ENCODE data around the gene ARHGAP4. TPM values are rescaled to one million over a fixed set of nuclear protein-coding genes. Genes with fewer than 3 reads are reported as not detected.

ARHGAP4 gene
- total and polyA plus RNA-seq, 2 of the 4 experiments (the other 2 are of a cell fraction): 0.18 to 0.72 TPM

DNA sequence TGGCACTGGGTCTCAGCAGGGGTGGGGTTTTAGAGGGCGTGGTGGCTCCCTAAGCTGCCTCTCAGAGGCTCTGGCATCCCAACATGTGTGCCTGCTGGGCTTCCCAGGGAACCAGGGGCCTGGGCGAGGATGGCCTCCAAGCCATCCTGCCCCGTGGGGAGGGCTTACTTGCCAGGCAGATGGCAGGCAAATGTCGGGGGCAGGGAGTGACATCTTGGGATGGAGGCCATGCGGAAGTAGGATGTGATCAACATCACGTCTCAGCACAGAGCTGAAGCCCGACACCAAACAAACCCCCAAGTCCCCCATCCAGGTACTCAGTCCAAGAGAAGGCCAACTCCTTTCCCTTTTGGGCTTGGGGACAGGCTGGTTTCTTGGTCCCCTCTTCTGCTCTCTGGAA, 44.8 kb downstream of the ARHGAP4 start:
- intact Hi-C loops (cut with micrococcal nuclease): no loop called here
- in situ Hi-C loops (cut with MboI; ENCODE audit: low sequenced_read_pairs): no loop called here

More for the DNA sequence above, 44.8 kb downstream of the ARHGAP4 start:
- no peaks in the 10 kb centered on the region for H3K4me1 ChIP-seq (ENCODE audit: control insufficient read depth, insufficient read depth, low read length)
- no peak overlapping the region for H3K23ac ChIP-seq (ENCODE audit: low read depth, low read length)
- H3K27me3 ChIP-seq (ENCODE audit: control insufficient read depth, insufficient read depth, low read length): peaks cover 52% of the 10 kb centered on the region
- no peak overlapping the region for H2AK5ac ChIP-seq (ENCODE audit: low read depth, low read length)
- H3K9me3 ChIP-seq (ENCODE audit: control insufficient read depth, insufficient read depth, low read length): no peaks in the 10 kb centered on the region
- H3K56ac ChIP-seq (ENCODE audit: extremely low read depth, insufficient read depth, low read length): no peak overlapping the region
- ATAC-seq (ENCODE audit: low read depth) (no peak), DNase-seq (no peak)
- 68% methylated on average over 2 of the region's 7 CpGs; no CpG with 5 or more reads in 1 of the 2 experiments for WGBS, 2 experiments (ENCODE audit: extremely low coverage in 2 of 2, insufficient read length in 1 of 2)
- H3K18ac ChIP-seq (ENCODE audit: low read depth, low read length): no peak overlapping the region
- no peak overlapping the region for H4K91ac ChIP-seq (ENCODE audit: insufficient read depth, low read depth, low read length)
- no peak overlapping the region for H4K5ac ChIP-seq (ENCODE audit: low read depth, low read length)
- H3K79me1 ChIP-seq (ENCODE audit: low read depth in 1 of 2, low read length in 2 of 2): no peaks in the 10 kb centered on the region
- no peak overlapping the region for H2BK20ac ChIP-seq (ENCODE audit: low read depth, low read length)
- no peak overlapping the region for H2BK15ac ChIP-seq (ENCODE audit: low read depth, low read length)
- no peak overlapping the region for H3K4me3 ChIP-seq (ENCODE audit: insufficient read depth, low read depth, low read length)
- no peak overlapping the region for H2BK5ac ChIP-seq (ENCODE audit: low read depth, low read length, poor library complexity, severe bottlenecking)
- H4K20me1 ChIP-seq (ENCODE audit: insufficient read depth, low read length): no peaks in the 10 kb centered on the region
- H3K9ac ChIP-seq (ENCODE audit: low read depth, low read length): no peak overlapping the region
- no peak overlapping the region for H2BK120ac ChIP-seq (ENCODE audit: low read depth, low read length)
- H2AK9ac ChIP-seq (replicated peaks; ENCODE audit: low read depth, low read length, poor library complexity): no peak overlapping the region
- no peak overlapping the region for H3K27ac ChIP-seq (ENCODE audit: insufficient read depth, low read length)
- H3K9me1 ChIP-seq (ENCODE audit: insufficient read depth, low read length): no peaks in the 10 kb centered on the region
- H3K4me2 ChIP-seq (ENCODE audit: low read depth, low read length): no peak overlapping the region
- dilution Hi-C loops (cut with HindIII; ENCODE audit: low sequenced_read_pairs, unreplicated experiment): no loop called here
- no peaks in the 10 kb centered on the region for H3K36me3 ChIP-seq (ENCODE audit: control insufficient read depth, insufficient read depth, low read length)
- TF ChIP-seq MAZ (IDR thresholded peaks at IDR 0.05; ENCODE audit: borderline replicate concordance, low read depth, low read length) (no peak), BHLHE40 (IDR thresholded peaks at IDR 0.05; ENCODE audit: low read depth, low read length) (no peak), SMC3 (IDR thresholded peaks at IDR 0.05; ENCODE audit: low read depth, low read length) (no peak), RCOR1 (IDR thresholded peaks at IDR 0.05; ENCODE audit: insufficient replicate concordance, low read length) (no peak), ELK1 (IDR thresholded peaks at IDR 0.05; ENCODE audit: borderline replicate concordance, low read depth, low read length) (no peak), CEBPB (IDR thresholded peaks at IDR 0.05; ENCODE audit: low read depth, low read length) (no peak), POLR2A (IDR thresholded peaks at IDR 0.05; ENCODE audit: low read depth, low read length) (no peak), USF2 (IDR thresholded peaks at IDR 0.05; ENCODE audit: low read depth, low read length) (no peak), CHD1 (IDR thresholded peaks at IDR 0.05; ENCODE audit: low read depth, low read length) (no peak), NFE2L2 (IDR thresholded peaks at IDR 0.05; ENCODE audit: low read depth, low read length) (no peak), MAFK (IDR thresholded peaks at IDR 0.05; ENCODE audit: low read depth, low read length) (no peak), RAD21 (IDR thresholded peaks at IDR 0.05; ENCODE audit: low read length) (no peak), RFX5 (IDR thresholded peaks at IDR 0.05; ENCODE audit: low read depth, low read length) (no peak), FOS (IDR thresholded peaks at IDR 0.05; ENCODE audit: low read depth, low read length) (no peak), MXI1 (IDR thresholded peaks at IDR 0.05; ENCODE audit: borderline replicate concordance, low read depth, low read length) (no peak)
- TF ChIP-seq, protein P1, sequence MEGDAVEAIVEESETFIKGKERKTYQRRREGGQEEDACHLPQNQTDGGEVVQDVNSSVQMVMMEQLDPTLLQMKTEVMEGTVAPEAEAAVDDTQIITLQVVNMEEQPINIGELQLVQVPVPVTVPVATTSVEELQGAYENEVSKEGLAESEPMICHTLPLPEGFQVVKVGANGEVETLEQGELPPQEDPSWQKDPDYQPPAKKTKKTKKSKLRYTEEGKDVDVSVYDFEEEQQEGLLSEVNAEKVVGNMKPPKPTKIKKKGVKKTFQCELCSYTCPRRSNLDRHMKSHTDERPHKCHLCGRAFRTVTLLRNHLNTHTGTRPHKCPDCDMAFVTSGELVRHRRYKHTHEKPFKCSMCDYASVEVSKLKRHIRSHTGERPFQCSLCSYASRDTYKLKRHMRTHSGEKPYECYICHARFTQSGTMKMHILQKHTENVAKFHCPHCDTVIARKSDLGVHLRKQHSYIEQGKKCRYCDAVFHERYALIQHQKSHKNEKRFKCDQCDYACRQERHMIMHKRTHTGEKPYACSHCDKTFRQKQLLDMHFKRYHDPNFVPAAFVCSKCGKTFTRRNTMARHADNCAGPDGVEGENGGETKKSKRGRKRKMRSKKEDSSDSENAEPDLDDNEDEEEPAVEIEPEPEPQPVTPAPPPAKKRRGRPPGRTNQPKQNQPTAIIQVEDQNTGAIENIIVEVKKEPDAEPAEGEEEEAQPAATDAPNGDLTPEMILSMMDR (conservative IDR thresholded peaks at IDR 0.05; ENCODE audit: low read depth, low read length): no peak
- no TSS peak for BruUV-seq (replicated peaks)
- no peak overlapping the region for H4K8ac ChIP-seq (ENCODE audit: low read depth in 2 of 2, low read length in 2 of 2)
- no peak overlapping the region for H2AFZ ChIP-seq (replicated peaks; ENCODE audit: low read length, poor library complexity)
- POLR2A ChIA-PET (ENCODE audit: unreplicated experiment): no interaction called here
- no peak overlapping the region for H3K14ac ChIP-seq (replicated peaks; ENCODE audit: low read depth, low read length)
- CTCF ChIA-PET: no interaction called here
- H3K4ac ChIP-seq (ENCODE audit: low read depth, low read length): no peak overlapping the region

Data from IMR-90 (cell line).